ENCODE measurements around the gene TCF12.

The TCF12 gene

GRCh38 chr15:57326196-57326595, 407.8 kb downstream of the TCF12 start:
- DNase-seq = no peak

DNA sequence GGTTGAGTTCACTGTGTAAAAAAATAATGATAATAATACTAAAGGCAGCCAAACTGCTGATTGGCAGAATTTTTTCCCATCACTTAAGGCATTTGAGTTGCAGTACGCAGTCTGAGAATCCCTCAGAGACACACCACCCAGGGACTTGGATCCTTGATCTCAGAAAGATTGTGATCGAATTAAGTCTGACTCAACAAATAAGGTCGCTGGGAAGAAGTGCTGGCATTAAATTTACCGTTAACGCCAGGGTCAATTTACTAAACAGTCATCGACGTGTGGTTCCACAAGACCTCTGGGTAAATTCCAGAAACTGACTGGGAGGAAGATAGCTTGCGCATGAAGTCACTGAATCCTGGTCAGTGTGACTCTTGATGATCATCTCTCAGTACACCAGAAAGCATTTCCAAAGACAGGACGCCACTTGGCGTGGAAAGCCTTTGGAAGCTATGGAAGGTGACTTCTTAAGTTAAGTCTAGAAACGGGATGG, 409.6 kb downstream of the TCF12 start:
- DNase-seq = no peak

- no peak for DNase-seq
These were observed 410.0 kb downstream of the TCF12 start for GRCh38 chr15:57328479-57328878.

- no peak for DNase-seq
These were observed 410.5 kb downstream of the TCF12 start for GRCh38 chr15:57328897-57329296.

DNA sequence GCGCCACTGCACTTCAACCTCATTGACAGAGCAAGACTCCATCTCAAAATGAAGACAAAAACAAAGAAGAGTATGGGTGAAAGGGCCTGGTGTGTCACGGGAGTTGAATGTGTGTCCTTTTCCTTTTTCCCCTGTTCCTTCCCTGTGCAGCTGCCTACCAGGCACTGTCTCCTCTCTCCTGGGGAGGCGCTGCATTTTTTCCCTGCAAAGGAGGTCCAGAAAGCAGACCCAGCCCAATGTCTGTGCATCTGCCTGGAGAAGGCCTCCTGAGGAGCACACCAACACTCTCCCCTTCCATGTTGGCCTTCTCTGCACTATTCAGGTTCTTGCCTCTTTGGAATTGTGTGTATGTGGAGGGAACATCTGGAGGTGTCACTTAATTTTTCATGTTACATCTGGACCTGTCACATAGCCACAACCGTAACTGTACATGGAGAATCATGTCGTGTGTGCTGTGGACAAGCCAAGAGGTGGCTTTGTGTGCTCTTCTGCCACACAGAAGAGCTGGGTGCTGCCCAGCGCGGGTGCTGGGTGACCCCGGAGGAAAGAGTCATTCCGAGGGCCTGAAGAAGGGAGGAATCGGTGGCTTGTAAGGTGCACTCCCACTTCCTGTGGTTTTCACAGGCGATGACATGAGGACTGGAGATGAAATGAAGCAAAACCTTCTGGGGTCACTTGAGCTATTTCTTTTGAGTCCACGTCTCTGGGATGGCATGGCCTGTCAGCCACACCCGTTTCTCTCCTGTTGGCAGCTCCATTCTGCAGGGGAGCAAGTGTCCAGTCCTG, 411.3 kb downstream of the TCF12 start:
- DNase-seq = no peak

- DNase-seq = no peak
These were observed 412.3 kb downstream of the TCF12 start for GRCh38 chr15:57330619-57331340.

- DNase-seq = no peak
These were observed 413.9 kb downstream of the TCF12 start for GRCh38 chr15:57332326-57332725.

DNA sequence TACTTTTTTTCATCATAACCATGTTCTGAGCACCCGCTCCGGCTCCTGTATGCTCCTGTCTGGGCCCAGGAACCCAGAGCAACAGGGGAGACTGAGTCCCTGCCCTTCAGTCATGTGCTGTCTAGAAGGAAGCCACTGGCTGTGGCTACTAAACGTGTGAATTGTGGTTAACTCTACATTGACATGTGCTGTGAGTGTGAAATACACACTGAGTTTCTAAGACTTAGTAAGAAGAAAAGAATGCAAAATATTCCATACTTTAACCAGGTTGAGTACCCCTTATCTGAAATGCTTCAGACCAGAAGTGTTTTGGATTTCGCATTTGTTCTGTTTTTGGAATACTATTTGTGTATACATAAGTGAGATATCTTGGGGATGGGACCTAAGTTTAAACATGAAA, 415.0 kb downstream of the TCF12 start:
- no peak for DNase-seq

DNA sequence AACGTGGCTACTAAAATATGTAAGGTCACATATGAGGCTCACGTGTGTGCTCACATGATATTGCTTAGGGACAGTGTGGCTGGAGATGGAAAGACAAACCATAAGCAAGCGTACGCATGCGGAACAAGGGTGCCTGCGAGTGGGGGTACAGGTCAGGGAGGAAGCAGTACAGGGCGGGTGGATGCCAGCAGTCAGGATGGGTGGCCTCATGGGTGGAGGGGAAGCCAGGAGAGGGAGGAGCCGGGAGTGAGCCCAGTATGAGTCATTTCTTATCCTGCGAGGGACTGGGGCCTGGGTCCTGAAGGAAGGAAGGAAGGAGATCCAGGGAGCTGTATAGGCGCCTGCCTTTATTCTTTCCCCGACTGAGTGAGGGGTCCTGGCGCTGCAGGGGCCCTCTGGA, 415.8 kb downstream of the TCF12 start:
- no peak for DNase-seq

DNA sequence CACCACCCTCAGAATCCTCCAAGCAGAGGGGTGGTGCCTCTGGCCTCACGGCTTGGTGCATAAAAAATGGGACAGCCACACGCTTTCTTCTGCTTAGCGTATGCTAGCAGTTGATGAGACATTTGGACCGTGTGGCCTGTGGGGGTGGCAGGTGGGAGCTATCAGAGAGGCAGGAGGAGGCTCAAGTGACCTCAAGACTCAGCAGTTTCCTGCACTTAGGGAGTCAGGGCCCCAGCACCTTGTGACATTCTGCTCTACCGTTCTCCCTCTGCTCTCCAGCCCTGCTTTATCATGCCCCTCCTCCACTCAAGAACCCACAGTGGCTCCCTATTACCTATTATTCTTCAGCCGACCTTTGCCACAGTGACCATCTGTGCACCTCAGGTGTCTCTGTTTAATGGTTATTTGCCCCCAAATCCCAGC, 416.9 kb downstream of the TCF12 start:
- no peak for DNase-seq

DNA sequence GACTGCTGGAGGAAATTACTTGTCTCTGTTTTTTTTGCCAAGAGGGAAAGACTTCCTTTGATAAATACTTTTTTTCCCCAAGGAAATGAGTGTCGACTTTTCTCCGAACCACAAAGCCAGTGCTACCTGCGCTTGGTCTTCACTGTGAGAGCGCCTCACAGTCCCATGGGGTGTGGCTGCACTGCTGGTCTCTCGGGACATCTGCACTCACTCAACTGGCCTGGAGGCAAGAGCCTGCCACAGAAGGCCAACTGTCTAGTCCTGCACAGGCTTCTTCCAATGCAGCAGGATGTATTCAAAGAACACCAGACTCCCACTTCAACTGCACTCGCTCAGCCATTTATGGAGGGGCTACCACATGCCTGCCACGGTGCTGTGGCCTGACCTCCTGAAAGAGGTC, 417.3 kb downstream of the TCF12 start:
- no peak for DNase-seq

DNA sequence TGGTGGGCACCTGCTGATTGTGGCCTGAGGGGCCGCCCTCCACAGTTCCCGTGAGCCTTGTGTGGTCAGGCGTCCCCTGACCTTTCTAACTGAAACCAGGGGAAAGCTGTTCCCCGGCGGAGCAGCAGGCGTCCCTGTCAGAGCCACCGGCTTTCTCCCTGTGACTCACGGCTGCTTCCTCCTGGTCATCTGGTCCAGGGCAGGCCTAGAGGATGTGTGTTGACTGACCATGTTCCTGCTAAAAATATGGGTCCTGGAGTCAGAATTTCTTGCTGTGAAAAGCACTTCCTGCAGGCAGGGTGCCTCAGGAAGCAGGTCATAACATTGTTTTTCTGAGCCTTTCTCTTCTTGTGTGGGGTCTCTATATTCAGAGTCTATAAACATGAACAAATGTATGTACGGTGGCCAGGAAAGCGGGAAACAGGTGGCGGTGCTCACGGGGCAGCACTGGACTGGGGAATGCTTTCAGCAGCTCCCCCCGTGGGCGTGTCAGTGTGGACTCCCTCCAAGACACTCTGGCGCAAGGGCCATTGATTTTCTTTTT, 419.5 kb downstream of the TCF12 start:
- no peak for DNase-seq

DNA sequence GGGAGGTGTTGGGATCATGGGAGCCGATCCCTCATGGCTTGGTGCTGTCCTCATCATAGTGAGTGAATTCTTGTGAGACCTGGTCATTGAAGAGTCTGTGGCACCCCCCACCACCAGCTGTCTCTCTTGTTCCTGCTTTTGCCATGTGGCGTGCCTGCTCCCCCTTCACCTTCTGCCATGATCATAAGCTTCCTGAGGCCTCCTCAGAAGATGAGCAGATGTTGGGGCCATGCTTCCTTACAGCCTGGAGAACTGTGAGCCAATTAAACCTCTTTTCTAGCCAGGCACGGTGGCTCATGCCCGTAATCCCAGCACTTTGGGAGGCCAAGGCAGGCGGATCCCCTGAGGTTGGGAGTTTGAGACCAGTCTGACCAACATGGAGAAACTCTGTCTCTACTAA, 420.9 kb downstream of the TCF12 start:
- DNase-seq = no peak
